ENCODE measurements around the gene GMPS.

Gene GMPS

DNA sequence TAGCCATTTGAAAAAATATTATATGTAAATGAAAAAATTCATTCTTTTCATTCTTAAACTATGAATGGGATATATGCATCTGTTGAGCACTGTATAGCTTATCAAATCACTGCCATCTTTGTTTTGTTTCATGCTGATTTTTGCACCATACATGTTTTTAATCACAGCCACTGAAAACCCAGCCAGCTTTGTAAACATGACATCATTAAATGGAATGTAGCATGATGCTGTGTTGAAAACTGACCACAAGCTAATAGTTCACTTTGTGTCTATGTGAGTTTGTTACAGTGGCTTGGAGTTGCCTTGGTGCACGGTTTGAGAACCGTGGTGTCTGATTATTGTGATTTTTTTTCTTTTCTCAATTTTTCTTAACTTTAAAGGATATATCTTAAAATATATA, 75.7 kb downstream of the GMPS start:
- H3K4me1 Mint-ChIP-seq: peaks cover 10% of the 10 kb centered on the region
- DNase-seq: no peak
- H3K4me3 Mint-ChIP-seq: no peak overlapping the region
- no peaks in the 10 kb centered on the region for H3K27me3 Mint-ChIP-seq (ENCODE audit: low read depth, poor library complexity)
- H3K36me3 Mint-ChIP-seq (ENCODE audit: low read depth): peaks cover 24% of the 10 kb centered on the region
- TF ChIP-seq, protein P1, sequence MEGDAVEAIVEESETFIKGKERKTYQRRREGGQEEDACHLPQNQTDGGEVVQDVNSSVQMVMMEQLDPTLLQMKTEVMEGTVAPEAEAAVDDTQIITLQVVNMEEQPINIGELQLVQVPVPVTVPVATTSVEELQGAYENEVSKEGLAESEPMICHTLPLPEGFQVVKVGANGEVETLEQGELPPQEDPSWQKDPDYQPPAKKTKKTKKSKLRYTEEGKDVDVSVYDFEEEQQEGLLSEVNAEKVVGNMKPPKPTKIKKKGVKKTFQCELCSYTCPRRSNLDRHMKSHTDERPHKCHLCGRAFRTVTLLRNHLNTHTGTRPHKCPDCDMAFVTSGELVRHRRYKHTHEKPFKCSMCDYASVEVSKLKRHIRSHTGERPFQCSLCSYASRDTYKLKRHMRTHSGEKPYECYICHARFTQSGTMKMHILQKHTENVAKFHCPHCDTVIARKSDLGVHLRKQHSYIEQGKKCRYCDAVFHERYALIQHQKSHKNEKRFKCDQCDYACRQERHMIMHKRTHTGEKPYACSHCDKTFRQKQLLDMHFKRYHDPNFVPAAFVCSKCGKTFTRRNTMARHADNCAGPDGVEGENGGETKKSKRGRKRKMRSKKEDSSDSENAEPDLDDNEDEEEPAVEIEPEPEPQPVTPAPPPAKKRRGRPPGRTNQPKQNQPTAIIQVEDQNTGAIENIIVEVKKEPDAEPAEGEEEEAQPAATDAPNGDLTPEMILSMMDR (IDR thresholded peaks at IDR 0.05): no peak
- no peaks in the 10 kb centered on the region for H3K9me3 Mint-ChIP-seq
- no peak overlapping the region for H3K27ac Mint-ChIP-seq

DNA sequence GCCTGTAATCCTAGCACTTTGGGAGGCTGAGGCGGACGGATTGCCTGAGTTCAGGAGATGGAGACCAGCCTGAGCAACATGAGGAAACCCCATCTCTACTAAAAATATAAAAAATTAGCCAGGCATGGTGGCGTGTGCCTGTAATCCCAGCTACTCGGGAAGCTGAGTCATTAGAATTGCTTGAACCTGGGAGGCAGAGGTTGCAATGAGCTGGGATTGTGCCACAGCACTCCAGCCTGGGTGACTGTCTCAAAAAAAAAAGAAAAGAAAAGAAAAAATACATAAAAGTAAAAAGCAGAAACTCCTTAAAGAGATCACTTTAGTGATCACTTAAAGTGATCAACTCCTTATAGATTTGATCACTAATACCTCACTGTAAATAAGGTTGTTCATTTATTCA, 78.0 kb downstream of the GMPS start:
- DNase-seq: no peak
- H3K4me3 Mint-ChIP-seq: no peak overlapping the region
- H3K36me3 Mint-ChIP-seq (ENCODE audit: low read depth): peaks cover 20% of the 10 kb centered on the region
- TF ChIP-seq, protein P1 (IDR thresholded peaks at IDR 0.05): no peak
- H3K27ac Mint-ChIP-seq: no peak overlapping the region
- peaks cover 10% of the 10 kb centered on the region for H3K4me1 Mint-ChIP-seq
- H3K27me3 Mint-ChIP-seq (ENCODE audit: low read depth, poor library complexity): no peaks in the 10 kb centered on the region
- H3K9me3 Mint-ChIP-seq: peaks cover 10% of the 10 kb centered on the region

DNA sequence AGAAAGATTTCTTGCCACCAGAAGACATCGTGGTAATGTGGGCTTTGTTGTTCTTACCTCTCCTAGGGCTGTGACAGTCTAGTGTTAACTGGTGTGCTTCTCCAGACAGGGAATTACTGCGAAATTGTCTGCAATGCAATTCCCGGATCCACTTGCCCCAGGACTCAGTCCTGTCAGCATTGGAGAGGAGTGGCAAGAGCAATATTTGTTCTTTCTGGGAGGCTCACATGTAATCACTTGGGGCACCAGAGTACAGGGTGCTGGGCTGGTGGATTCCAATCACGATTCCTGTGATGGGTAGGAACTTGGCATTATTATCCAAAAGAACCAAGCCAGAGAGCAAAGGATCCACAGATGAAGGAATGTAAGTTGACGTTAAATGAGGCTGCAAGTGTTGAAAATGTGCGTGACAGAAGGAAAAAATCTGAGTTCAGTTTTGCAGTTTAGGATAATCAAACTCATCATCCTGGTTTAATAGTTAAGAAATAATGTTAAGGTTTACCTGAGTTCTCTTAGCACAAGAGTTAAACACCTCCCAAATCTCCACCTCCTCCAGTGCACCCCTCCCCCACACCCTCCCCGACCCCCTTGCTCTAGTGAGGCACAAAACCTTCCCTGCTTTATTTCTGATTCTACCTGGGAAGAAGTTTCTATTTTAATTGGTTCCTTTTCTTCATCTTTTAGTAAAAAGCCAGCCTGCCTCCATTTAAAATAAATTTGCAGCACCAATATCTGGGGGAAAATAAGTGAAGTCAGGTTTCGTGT, 79.2 kb downstream of the GMPS start:
- peaks cover 10% of the 10 kb centered on the region for H3K4me1 Mint-ChIP-seq
- TF ChIP-seq, protein P1 (IDR thresholded peaks at IDR 0.05): no peak
- H3K4me3 Mint-ChIP-seq: no peak overlapping the region
- H3K27me3 Mint-ChIP-seq (ENCODE audit: low read depth, poor library complexity): no peaks in the 10 kb centered on the region
- H3K36me3 Mint-ChIP-seq (ENCODE audit: low read depth): peaks cover 20% of the 10 kb centered on the region
- peaks cover 15% of the 10 kb centered on the region for H3K9me3 Mint-ChIP-seq
- H3K27ac Mint-ChIP-seq: no peak overlapping the region
- no peak for DNase-seq

DNA sequence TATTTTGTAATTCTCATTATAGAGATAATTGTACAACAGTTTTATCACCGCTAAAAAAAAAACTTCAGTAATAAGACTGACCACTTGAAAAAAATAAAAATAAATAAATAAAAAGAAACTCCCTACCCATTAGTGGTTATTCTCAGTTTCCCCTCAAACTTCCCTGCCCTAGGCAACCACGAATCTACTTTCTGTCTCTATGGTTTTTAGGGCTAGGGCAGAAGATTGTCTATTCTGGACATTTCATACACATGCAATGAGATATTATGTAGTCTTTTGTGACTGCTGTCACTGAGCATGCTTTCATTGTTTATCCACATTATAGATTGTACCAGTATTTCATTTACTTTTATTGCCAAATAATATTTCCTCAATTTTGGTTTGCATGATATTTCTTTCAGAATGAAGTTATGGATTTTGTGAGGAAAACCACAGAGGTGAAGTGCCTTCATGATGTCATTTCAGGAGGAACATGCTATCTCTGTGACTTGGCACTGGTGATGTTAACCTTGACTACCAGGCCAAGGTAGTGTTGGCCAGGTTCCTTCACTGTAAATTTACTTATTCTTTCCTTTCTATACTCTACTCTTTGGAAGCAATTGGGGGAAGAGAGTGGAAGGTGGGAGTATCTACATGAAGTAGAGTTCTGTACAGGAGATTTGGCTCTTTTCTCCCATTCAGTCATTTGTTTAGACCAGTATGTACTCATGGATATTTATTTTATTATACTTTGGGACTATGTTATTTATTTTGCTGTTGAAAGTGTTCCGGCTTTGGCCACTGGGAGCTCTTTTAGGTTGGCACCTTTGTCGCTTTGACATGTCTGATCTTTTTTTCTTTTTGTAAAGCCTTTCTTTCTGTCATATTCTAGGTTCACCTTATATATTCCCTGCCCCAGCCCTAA, 86.3 kb downstream of the GMPS start:
- H3K4me1 Mint-ChIP-seq: no peaks in the 10 kb centered on the region
- peaks cover 38% of the 10 kb centered on the region for H3K36me3 Mint-ChIP-seq (ENCODE audit: low read depth)
- H3K9me3 Mint-ChIP-seq: peaks cover 33% of the 10 kb centered on the region
- no peak for DNase-seq
- H3K4me3 Mint-ChIP-seq: no peak overlapping the region
- H3K27ac Mint-ChIP-seq: no peak overlapping the region
- TF ChIP-seq, protein P1 (IDR thresholded peaks at IDR 0.05): no peak
- H3K27me3 Mint-ChIP-seq (ENCODE audit: low read depth, poor library complexity): no peaks in the 10 kb centered on the region

DNA sequence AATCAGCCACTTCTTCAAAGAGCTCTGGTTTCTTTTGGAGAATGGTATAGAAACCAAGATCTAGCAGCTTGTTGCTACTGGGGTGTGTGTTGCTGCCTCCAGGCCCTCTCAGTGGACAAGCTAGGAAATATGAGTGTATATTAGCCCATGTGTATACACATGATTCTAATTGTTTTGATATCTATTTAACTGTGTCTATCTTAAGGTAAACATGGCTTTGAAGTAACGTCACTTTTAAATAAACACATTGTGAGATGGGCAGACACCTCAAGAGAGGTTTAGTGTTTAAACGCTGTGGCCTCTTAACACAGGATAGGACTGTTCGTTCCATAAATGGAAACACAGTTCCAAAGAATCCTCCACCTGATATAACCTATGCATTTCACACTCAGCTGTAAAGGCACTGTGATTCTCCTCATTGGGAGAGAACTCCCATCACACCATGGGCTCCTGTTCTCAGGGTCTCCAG, 87.0 kb downstream of the GMPS start:
- TF ChIP-seq, protein P1 (IDR thresholded peaks at IDR 0.05): no peak
- Mint-ChIP-seq H3K4me3 (no peak overlapping the region), H3K9me3 (peaks cover 31% of the 10 kb centered on the region), H3K27ac (no peak overlapping the region), H3K36me3 (ENCODE audit: low read depth) (peaks cover 35% of the 10 kb centered on the region), H3K27me3 (ENCODE audit: low read depth, poor library complexity) (no peaks in the 10 kb centered on the region), H3K4me1 (no peaks in the 10 kb centered on the region)
- DNase-seq: no peak

Measured in nephron progenitor cell (in vitro differentiated cells).